HG03342 (cell line): ENCODE data around the gene PDGFC.
A peak's percentile ranks its signal among the peaks of the same experiment; 100 is the strongest.

Experiments
- ATAC-seq: cut with Tn5 transposase; IDR thresholded peaks from one replicate; pipeline ENCODE4 v1.9.1; 2021; ENCODE audit warnings: mild to moderate bottlenecking, moderate library complexity; ENCODE audit not compliant: unreplicated experiment

PDGFC gene

DNA sequence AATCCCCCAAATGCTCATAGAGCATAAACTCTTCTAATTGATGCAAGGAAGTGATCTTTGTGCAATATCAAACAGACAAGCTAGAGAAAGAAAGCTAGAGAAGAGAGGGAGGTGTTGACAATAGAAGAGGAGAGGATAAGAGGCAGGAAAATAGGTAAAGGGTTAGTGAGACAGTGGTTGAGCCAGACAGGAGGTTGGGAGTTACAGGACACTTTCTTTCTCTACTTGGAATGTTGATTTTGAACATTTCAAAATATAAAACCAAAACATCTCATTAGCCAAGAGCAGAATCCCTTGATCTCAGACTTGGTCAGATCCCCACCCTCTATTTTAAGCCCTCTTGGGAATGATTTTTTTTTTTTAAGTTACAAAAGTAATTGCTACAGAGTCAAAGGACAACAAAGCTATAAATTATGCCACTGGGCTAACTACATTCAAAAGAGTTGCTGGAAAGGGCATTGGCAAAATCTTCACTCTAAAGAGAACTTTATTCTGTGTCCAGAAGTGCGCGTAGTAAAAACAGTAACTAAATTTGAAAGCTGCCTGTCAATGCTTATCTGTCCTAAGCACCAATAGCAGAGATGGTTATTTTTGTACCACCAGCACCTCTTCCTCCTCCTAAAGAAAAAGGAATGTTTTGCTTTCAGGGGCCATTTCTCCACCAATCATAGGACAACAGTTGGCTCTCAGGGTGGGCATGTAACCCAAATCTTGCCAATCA, 133.8 kb downstream of the PDGFC start:
- no peak for ATAC-seq

DNA sequence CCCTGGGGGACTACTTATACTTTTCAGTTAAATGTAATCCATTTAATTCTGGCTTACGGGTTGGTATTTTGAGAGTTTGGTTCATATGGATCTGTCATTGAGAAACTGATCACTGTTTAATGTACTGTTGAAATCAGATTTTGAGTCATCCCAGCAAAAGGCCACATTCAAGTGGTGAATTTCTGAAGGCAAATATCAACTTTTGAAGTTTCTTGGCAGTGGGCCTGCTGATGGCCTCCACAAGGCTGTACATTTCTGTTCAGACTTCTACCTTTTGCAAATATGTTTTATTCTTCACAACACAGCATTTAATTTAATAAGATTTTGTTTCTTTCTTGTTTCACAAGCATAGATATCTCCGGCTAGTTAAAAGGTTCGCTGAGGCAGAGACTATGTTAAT, 138.7 kb downstream of the PDGFC start:
- no peak for ATAC-seq

DNA sequence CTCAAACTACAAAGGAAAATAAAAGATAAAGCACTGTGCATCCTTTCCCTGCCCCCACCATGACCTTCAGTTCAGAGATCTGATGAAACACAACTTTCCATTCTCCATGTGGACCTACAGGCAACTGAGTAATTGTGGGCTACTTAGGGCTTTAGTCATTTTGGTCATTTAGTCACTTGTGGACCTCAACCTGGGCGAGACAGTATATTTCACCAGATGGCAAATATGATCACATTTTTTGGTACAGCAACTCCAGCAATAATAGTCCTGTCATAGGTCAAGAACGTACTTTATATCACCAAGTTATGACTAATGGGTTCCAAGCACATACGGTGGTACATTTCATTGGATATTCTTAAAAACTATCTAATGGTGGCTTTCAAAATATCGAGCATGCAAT, 141.2 kb downstream of the PDGFC start:
- no peak for ATAC-seq

DNA sequence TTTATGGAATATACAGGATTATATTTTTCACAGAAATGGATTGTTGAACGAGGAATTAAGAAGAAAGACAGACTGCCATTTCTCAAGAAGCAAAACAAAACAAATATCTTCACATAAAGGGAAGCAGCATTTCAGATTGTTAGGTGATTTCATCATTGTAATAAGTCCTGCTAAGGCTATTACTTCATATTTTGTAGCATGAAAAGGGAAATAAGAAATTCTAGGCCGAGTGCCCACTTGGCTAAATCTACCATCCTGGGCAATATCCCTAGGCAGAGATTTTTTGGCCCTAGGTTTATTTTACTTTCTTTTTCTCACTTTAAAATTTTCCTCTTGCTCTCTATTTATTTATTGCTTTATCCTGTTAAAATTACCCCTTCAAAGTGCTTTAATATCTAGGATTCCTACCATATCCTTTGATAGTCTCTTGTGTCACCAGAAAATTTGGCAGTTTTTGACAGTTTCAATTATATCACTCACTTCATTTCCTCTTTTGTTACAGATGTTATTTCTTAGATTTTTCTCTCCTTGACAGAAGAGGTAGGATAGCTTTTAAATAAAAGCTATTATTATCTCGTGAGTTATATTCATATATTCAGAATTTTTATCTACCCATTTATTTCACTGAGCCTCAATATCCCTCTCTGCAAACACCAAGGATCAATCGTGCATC, 142.3 kb downstream of the PDGFC start:
- no peak for ATAC-seq

DNA sequence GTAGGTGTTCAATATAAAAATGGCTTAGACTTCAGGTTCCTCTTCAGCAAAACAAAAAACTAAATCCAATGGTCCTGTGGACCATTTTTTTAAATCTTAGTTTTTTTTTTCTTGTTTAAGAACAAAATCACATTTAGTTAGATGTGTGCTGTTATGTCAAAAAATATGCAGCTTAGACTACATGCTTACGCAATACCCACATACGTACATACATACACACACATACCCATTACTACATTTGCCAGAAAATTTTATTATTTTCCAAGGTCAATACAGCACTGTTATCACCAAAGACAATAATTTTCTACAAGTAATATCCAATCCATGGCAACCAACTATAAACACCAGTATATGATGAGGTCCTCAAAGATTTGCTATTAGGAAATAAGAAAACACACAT, 144.1 kb downstream of the PDGFC start:
- ATAC-seq = no peak

DNA sequence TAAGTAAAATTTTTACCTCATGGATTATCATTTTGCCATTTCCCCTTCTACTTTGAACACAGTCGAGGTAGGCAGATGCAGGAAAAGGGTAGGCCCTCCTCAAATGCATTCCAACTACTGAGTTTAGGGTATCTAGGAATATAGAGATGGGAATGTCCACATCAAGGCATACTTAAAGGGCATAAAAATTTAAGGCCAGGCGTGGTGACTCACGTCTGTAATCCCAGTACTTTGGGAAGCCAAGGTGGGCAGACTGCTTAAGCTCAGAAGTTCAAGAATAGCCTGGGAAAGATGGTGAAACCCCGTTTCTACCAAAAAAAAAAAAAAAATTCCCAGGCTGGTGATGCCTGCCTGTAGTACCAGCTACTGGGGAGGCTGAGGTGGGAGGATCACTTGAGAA, 146.5 kb downstream of the PDGFC start:
- no peak for ATAC-seq

DNA sequence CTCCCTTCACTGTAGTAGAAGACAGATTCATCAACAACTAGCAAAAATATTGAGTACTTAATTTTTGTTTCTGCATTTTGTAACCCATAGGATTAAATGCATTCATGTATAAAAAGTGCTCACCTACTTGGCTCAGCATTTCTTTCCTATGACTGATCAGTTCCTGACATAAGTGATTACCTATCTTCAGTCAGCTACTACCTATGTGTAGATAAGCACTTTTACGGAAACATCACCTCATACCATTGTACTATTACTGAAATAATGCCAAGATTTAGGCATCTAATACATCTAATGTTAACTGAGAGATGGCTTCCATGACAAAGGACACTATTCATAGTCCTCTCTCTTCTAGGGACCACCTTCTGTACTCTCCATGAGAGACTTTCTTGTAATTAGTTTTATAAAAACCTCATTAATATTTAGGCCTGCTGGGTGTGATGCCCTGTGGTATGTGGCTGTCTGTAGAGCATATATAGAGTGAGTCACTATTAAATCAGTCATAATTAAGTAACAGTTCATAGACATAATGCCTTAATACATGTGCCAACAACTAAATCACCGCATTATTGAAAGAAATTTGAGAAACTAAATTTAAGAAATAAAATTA, 147.0 kb downstream of the PDGFC start:
- no peak for ATAC-seq

DNA sequence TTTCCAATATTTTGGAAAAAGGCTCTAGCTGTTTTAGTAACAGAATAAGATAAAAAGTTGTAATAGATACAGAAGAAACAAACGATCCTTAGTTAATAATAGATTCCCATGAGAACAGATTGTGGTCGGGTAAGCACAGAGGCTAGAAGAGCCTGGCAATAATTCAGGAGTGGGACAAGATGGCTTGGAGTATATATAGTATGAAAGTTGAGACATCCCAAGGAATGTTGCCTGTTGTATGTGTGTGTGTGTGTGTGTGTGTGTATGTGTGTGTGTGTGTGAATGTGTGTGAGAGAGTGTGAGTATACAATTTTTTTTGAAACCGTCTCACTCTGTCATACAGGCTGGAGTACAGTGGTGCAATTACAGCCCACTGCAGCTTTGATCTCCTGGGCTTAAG, 150.7 kb downstream of the PDGFC start:
- ATAC-seq = no peak

DNA sequence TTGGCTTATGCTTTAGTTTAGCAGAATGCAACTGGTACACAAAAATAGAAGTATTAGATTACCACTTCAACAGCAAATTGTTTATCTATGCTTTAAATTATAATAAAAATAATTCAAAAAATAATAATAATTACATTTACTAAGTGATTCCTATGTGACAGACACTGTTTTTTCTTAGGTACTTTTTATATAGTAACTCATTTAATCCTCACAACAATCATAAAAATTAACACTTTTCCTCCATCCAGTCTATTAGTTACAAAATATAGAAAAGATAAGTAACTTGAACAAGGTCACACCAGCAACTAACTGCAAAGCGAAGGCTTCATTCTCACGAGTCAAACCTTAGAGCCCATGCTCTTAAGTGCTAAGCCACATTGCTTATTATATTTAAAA, 155.2 kb downstream of the PDGFC start:
- no peak for ATAC-seq

DNA sequence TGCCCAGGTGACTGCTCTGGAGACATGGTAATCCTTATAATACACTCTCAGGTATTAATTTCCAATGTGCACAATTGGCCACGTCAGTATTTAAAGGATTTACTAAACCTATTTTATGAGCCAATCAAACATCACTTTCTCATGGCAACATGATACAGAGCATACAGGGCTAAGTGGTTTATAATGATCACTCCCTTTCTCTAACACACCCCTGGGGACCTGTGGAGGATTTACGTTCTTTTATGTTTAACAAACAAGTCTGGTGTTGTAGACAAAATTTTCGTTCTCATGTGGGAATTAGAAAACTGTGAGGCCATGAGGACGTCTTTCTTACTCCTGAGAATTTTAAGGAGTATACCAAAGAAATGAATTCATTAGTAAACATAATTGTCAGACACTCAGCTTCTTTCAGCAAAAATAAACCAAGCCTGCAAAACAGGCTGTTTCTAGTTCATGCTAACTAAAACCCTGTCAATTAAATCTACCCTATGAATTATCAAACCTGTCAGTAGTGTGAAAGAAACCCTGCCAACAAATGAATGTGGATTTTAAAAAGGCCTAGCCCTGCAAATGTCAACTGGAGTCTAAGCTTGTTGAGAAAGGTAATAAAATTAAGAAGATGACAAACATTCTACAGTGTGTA, 155.8 kb downstream of the PDGFC start:
- no peak for ATAC-seq

DNA sequence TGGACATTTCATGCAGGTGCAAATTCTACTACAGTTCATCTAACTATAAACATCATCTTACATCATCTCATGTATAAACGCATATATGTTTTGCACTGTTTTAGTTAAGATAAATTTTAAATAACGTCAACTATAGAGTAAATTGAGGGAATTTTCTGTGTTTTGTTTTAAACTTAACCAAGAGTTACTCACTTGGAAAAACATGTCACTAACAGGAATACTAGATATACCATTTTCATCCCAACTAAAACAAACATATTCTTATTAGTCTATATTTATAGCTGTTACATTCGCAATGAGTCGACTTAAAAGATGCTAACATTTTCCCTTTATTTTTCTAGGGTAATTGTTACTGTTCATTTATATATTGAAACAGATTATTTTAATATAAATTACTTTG, 159.6 kb downstream of the PDGFC start:
- no peak for ATAC-seq

DNA sequence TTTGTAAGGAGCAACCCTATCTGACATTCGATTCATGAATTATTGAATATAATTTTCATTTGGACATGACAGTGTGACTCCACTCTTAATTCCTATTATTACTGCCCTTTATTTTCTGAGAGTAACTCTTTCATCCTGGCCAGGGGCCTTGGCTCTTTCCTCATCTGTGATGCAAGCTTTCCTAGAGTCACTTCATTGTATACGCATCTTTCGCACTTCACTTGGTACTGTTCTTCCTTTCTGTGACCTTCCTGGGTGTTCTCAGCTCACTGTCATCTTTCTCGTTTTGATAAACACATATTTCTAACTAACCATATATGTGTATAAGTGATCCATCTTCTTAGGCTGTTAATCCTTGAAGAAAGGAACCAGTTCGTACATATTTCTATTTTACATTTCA, 160.3 kb downstream of the PDGFC start:
- no peak for ATAC-seq

DNA sequence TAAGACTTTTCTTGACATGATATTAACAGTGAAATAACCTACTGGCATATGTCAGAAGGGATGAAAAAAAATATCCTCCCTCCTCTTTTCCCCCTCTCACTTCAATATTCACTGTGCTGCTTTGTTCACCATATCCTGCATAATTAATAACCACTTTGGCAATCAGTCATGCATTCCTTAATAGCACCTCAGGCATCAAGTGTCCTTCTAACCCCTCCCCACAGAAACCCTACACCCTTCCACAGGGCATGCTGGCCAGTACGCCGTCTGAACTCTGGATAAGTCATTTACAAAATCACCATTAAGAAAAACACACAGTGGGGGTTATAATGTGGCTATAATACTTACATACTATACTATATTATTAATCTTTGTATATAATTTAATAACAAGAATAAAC, 165.9 kb downstream of the PDGFC start:
- ATAC-seq = no peak

DNA sequence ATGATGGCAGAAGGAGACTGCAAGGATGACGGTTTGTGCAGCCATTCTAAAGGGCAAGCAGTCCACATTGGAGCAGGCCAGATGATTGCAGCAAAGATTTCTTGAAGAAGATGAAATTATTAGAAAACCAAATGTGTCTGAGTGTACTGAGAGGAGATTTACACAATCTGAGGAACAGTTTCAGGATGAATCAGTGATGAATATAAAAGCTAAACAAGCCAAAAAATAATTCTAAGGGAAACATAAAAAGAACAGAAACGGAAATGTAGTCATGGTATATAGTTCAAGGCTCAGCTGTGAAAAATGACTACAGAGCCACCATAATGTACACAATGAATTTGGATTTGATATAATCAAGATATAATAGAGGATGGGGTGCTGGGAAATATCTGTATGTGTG, 168.5 kb downstream of the PDGFC start:
- no peak for ATAC-seq

DNA sequence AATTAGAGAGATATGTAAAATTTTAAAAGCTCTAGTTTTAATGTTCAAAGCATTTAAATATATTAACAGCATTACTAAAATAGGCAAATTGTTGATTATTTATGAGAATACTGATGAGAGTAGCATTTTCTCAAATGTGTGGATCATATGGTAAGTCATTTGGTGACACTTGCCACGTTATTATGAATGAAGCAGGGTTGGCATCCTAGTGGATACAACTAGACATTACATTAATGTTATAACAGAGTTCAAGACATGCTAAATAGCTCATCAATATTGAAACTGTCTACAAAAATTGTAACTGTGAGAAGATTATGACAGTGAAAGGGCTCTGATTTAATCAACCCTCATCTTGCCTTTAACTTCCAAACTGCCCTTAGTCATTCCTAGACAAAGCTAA, 171.1 kb downstream of the PDGFC start:
- peak; percentile 71 for ATAC-seq

DNA sequence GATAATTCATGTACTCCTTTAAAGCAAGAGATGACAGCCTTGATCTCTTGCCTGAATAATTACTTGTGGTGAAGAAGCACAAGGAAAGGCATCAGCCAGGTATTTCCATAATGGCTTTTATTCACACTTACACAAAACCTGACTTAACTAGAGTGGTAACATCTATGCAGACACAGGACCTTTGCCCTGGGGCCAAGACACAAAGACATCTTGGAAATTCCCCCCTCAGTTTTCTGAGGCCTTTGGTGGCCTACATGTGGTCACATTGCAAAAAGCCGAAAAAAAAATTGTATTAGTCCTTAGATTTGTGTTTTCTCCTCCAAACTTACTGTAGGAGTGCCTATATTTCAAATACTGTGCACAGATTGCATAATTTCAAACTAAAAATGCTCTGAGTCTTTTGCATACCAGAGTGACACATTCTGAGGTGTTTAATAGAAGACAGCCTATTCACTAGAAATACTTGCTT, 172.4 kb downstream of the PDGFC start:
- no peak for ATAC-seq

DNA sequence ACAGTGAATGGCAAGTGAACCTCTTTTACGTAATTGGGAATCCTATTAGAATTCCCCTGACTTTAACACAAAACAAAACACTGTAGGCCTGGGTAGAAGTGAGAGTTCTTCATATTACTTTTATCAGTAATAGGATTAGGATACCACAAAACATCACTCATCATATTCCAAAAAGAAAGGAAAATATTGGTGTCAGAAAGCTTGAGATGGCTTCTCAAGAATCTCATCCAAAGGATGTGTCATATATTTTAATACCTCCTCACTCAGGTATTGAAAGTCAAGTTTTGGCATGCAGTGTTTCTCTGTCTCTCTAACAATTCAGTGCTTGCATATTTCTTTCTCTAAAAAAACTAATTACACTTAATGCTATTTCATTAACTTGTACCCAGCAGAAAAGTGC, 173.2 kb downstream of the PDGFC start:
- ATAC-seq = no peak

DNA sequence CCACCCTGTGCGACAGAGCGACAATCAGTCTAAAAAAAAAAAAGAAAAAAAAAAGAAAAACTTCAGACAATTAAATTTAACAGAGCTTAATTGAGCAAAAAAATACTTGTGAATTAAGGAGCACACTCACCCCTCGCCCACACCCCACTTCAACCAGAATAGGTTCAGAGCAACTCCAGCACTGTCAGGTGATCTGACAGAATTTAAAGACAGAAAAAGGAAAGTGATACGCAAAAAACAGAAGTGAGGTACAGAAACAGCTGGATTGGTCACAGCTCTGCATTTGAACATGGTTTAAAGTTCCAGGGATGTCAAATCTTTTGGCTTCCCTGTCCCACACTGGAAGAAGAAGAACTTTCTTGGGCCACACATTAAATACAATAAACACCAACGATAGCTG, 174.4 kb downstream of the PDGFC start:
- ATAC-seq = no peak

DNA sequence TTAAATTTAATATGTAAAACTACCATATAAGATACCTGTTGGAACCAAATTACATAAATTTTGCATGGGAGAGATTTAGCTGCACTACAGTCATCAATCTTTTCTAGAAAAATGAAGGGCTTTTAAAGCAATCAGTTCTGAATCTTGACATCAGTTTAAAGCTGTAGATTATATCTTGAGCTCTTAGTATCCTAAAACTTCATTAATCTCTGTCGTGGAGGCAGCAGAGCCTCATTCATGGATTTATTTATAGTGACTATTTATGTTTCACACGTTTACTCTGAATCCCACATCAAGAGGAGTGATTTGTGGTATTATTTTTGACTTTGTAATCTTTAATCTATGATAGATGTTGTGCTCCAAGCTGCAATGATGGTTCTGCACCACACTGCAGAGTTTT, 175.9 kb downstream of the PDGFC start:
- no peak for ATAC-seq

DNA sequence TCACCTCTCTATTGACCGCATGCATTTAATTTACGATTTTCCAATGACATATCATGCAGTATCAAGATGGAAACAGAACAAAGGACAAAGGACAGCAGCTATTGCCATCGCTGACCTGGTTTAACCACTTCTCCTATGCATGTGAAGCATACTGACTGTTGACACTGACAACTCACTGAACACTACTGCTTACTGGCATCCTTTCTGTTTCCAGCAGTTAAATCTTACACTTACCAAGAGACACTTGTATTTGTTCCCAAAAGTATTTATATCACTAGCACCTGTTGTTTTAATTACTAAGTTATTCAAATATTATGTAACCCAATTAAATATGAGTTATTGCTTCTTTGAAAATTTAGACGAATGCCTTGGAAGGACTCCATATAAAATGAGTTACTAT, 176.7 kb downstream of the PDGFC start:
- ATAC-seq = no peak

DNA sequence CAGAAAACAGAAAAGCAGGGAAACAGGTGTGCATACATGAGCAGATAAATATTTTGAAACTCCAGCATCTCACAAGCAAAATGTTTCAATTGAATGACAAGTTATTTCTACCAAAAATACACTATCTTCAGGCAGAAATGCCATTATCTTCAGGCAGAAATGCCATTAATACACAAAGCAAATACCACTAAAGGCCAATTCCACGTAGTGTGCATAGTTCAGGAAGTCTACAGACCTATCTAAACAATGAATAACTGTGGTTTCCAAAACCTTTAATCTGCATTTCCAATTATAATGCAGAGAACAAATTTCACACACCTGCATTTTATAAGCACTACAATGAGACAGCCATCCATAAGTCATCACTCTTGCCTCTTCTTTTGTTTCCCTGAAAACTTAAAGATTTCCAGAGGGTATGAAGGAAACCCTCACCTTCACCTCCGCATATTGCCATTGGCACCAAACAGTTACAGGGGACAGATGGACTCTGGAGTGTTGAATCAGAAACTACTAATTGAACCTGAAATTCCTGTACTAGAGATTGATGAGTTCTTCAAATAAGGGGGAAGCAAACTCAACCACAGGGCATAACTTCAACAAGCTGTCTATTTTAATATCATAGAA, 179.0 kb downstream of the PDGFC start:
- ATAC-seq = no peak
